Loucy (cell line): ENCODE results near the gene FBLN2.

Experiments
- CTCF ChIP-seq: fragments of 200-600 bp; sonication (generic); conservative IDR thresholded peaks from 2 replicates; pipeline ENCODE4 v1.5.1; 2014; ENCODE audit warnings: mild to moderate bottlenecking, antibody characterized with exemption, low read length
- EZH2phosphoT487 ChIP-seq: fragments of 200-600 bp; IDR thresholded peaks from 2 replicates; pipeline ENCODE4 v1.6.1; 2018; ENCODE audit warnings: antibody characterized with exemption, mild to moderate bottlenecking, moderate library complexity, borderline replicate concordance

GRCh38 chr3:13579063-13579462, 30.1 kb downstream of the FBLN2 start:
- TF ChIP-seq CTCF (no peak), EZH2phosphoT487 (no peak)
